ENCODE results near the gene CDADC1.

GRCh38 chr13:49247643-49248621 lies at the start of gene CDADC1:
- TF ChIP-seq, protein P1, sequence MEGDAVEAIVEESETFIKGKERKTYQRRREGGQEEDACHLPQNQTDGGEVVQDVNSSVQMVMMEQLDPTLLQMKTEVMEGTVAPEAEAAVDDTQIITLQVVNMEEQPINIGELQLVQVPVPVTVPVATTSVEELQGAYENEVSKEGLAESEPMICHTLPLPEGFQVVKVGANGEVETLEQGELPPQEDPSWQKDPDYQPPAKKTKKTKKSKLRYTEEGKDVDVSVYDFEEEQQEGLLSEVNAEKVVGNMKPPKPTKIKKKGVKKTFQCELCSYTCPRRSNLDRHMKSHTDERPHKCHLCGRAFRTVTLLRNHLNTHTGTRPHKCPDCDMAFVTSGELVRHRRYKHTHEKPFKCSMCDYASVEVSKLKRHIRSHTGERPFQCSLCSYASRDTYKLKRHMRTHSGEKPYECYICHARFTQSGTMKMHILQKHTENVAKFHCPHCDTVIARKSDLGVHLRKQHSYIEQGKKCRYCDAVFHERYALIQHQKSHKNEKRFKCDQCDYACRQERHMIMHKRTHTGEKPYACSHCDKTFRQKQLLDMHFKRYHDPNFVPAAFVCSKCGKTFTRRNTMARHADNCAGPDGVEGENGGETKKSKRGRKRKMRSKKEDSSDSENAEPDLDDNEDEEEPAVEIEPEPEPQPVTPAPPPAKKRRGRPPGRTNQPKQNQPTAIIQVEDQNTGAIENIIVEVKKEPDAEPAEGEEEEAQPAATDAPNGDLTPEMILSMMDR (IDR thresholded peaks at IDR 0.05; ENCODE audit: low read depth, low read length, poor library complexity, severe bottlenecking) = no peak
- no peak for TF ChIP-seq EZH2phosphoT487 (IDR thresholded peaks at IDR 0.05; ENCODE audit: borderline replicate concordance, low read length)

Measured in DOHH2 (cell line).